Central memory CD4-positive, alpha-beta T cell (primary cell): ENCODE data around the gene ETFB.
A peak's percentile ranks its signal among the peaks of the same experiment; 100 is the strongest.

Source experiments
- DNase-seq: peaks from one replicate; pipeline ENCODE4 v3.0.0; 2022

Gene ETFB

GRCh38 chr19:51372649-51373504 is 6.7 kb upstream of the ETFB start, which contains the start of gene NKG7:
Gene NKG7, minus strand, starts transcription at chr19:51372654. Its CDS starts 119 bp downstream, at chr19:51372535.
- peak; percentile 40 for DNase-seq

DNA sequence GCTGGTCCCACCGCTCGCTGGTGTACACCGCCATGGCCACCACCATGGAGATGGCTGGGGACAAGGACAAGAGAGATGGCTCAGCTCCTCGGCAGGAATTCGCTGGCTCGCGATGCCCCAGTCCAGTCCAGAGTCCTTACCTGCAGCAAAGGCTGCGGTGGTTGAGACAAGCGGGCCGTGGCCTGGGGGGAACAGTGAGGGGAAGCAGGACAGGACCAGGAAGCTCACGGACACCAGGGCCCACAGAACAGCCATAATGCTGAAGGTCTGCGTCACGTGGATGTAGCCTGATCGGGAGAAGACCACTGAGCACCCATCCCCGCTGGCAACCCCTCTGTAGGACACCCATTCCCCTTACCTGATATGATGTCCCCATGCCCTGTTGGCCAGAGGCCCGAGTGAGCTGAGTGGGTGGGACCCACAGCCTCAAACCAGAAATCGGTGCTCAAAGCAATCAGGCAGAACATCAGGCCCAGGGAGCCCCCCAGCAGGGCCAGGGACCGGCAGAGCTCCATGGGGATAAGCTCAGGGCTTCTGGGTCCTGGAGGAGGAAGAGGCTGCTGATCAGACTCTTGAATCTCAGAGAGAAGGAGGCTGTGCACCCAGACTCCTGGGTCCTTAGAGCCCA is 5.9 kb upstream of the ETFB start:
- no peak for DNase-seq

DNA sequence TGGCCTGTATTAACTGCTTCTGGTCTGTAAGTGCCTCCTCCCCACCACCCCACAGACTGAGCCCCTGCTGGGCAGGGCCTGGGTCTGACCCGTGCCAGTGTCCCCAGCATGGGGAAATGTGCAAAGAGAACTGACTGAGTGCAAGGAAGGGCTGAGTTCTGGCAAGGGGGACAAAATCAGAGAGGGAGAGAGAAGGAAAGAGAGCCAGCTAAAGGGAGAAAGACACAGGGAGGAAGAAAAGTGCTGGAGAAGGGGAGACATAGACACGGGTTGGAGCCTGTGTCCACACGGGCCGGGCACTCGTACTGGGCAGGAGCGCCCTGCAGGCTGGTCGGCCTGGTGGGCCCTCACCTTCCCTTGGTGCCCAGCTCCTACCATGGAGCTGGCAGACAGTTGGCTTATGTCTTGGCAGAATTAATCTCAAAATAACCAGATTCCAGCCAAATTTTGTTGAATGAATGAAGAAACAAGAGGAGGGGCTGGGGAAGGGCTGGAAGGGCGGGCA is 5.0 kb upstream of the ETFB start:
- no peak for DNase-seq

DNA sequence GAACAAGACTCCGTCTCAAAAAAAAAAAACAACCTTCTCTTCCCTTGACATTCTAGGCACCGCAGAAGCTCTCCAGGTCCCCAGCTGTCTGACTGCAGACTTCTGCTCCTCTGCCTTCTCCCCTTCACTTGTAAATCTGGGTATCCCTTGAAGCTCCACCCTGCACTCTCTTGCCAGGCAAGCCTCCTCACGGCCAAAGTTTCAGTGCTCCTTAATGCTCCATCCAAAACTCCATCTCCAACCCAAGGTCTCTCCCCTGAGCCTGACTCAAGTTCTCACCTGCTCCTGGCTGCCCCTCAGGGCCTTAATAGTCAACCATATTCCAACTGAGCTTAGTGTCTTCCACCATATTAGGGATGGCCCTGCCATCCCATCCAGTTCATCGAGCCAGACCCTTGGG is 4.0 kb upstream of the ETFB start:
- no peak for DNase-seq

- DNase-seq, result no peak
These were observed 2.4 kb upstream of the ETFB start, which contains the start of gene CLDND2 for GRCh38 chr19:51368366-51369282. Gene CLDND2, minus strand, starts transcription at chr19:51369003. Its CDS starts 426 bp downstream, at chr19:51368577.

- peak; percentile 89 for DNase-seq
These were observed 1.6 kb upstream of the ETFB start for GRCh38 chr19:51367565-51368365.

DNA sequence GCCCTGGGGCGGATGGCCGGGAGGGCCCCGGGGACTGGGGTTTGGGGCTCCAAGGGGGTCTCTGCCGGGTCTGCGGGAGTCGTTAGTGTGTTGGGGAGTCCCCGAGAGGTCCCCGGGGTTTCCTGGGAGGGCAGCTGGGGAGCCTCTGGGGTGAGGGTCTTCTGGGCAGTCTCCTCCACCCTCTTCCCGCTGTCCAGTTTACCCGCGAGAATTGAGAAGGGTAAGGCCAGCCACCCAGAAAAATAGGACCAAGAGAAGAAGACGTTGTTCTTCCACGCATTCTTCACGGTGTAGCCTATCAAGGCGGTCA is 1.0 kb upstream of the ETFB start:
- DNase-seq, result no peak

DNA sequence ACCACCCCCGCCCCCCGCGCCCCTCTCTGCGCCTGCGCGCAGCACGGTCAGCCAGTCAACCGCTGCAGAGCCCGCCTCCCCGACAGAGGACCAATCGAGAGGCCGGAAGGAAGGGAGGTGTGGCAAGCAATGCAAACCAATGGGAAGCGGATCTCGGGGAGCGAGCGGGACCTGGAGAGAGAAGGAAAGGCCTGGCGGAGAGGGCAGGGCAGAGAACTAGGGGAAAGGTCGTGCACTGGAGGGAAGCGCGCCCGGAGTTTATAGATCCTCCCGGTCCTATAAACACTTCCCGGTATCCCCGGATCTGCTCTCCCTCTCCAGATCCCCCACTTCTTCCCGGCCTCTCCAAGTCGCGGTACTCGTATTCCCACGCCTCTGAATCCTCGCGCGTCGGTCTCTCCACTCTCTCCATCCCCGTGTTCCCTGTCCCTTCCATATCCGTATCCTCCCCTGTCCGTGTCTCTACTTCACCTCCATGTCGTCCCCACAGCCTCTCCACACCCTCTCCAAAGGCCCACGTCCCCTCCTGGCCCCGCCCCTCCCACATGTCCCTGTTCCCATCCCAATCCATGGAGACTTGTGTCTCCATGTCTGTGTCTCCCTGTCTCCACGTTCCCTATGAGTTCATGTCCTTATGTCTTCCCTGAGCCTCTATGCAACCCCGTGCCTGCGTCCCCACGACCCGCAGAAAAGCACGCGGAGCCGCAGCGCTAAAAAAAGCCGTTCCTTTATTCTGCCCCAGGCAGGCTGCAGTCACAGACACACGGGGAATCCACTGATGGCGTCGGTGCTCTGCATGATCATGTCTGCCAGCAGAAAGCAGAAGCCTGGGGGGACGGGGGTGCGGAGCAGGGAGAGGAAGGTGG is 434 bp upstream of the ETFB start:
- DNase-seq, result peak; percentile 87

DNA sequence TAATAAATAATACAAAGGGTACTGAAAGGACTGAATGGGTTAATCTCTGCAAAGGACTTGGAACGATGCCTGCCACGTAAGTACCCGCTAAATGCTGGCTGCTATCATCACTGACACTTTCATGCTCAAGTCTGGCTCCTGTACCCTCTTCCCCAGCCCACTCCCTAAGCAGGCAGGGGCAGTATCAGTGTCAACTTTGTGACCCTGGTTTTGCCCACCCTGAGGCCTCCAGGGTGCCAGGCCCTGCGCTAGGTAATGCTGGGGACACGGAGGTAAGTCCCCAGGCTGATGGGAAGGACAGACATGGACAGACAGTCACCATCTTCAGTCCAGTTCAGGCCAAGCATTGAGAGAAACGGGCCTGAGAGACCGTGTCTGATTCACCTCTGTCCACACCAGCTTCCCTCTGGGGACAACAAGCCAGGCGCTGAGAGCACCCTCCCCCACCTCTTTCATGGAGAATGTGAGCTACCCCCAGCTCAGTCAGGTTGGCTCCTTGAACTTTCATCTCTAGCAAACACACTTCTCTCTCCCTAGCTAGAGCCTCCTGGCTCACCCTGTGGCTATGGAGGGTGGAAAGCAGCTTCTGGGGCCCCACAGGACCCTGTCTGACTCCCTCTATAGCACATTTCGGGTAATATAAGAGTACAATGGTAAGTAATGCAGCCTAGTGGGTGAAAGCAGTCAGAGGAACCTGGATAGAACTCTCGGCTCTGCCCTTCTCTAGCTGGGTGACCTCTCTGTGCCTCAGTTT is 800 bp downstream of the ETFB start:
- DNase-seq, result peak; percentile 18

GRCh38 chr19:51364200-51365106 is 1.7 kb downstream of the ETFB start:
- no peak for DNase-seq

- DNase-seq, result no peak
These were observed 4.9 kb downstream of the ETFB start for GRCh38 chr19:51361239-51361638.

DNA sequence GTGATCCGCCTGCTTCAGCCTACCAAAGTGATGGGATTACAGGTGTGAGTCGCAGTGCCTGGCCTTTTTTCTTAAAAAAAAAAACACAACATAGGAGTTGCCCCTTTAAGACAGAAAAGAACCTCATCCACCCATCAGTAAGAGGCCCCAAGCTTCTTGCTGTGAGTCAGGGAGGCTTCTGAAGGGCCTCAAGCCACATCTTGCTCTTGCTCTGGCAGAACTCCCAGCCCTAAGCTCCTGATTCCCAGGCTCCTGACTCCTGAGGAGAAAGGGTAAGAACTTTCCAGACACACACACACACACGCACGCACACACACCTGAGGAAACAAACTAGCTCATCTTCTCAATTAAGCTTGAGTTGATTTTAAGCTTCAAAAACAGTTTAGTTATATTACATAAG is 6.9 kb downstream of the ETFB start:
- DNase-seq, result no peak

DNA sequence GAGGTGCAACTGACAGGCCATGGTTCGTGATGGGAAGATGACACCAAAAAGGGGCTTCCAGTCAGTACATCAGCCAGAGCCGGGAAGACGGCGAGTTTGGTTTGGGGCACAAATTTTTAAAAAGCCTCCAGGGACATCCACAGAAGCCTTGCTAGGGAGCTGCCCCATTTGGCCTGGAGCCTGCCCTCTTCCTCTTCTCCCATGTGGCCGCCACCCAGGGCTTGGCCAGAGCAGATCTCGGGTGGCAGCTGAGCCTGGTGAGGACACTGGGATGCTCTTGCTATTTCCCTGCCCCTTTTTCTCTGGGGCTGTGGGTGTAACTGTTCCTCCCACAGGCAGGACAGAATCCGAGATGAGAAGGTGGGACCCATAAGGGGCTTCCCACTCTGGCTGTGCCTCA is 8.2 kb downstream of the ETFB start:
- DNase-seq, result no peak

GRCh38 chr19:51356159-51356801 is 9.9 kb downstream of the ETFB start:
- no peak for DNase-seq

- DNase-seq, result peak; percentile 40
These were observed 11.4 kb downstream of the ETFB start for GRCh38 chr19:51354742-51355148.

DNA sequence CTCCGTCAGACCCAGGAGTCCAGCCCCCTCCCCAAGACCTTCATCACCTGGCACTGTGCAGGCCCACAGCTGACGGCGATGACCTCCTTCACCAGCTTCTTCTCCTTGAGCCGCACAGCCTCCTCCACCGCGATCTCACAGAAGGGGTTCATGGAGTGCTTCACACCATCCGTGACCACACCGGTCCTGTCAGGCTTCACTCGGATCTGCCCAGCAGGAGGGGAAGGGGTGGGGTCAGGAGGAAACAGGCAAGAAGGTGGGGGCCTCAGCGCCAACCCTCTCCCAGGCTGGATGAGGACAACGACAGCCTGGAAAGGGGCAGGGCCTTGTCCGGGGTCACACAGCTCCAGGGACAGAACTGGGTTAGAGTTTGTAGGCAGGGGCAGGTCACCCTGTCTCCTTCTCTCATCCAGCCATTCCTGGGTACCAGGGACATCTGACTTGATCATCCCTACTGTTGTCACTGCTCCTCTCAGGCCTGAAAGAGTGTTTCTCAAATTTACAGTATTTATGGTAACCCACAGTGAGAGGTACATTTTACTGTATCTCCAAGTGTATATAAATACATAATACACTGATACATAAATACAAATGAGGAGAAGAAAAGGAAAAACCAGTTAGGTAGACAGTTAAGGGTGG is 12.0 kb downstream of the ETFB start:
- no peak for DNase-seq

DNA sequence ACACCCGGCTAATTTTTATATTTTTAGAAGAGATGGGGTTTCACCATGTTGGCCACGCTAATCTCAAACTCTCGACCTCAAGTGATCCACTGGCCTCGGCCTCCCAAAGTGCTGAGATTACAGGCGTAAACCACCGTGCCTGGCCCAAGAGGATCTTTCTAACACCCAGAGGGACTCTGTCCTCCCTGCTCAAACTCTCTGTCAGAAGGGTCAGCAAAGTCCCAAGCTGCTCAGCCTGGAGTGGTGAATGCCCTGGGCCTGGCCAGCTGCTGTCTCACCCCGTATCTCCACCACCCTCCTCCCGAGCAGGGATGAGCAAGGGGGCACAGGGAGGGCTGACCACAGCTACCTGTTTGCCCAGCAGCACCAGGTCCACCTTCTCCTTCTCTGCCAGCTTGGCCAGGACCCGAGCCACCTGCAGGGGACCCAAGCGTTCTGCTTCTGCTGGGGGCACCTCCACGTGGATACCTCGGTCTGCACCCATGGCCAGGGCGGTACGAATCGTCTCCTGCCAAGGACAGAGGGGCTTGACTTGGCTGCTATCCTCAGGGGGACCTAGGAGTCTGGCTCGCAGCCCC is 13.3 kb downstream of the ETFB start:
- DNase-seq, result no peak
